Ammon's horn (tissue), 1 donor: ENCODE results near the gene FAM227B.
"Not testable (repeated sequence)": the region's sequence is repeated elsewhere in the genome, so short reads cannot be mapped to it uniquely, and the experiment has no call there.

Experiments
- DNase-seq: peaks from one replicate; pipeline ENCODE4 v3.0.0-alpha.2; 2016; ENCODE audit warnings: low spot score

FAM227B gene

GRCh38 chr15:49492830-49493229 is 127.8 kb downstream of the FAM227B start:
- no peak for DNase-seq

- DNase-seq = no peak
Observed at GRCh38 chr15:49492151-49492550, 128.5 kb downstream of the FAM227B start.

- DNase-seq = no peak
Observed at GRCh38 chr15:49490966-49491365, 129.7 kb downstream of the FAM227B start.

DNA sequence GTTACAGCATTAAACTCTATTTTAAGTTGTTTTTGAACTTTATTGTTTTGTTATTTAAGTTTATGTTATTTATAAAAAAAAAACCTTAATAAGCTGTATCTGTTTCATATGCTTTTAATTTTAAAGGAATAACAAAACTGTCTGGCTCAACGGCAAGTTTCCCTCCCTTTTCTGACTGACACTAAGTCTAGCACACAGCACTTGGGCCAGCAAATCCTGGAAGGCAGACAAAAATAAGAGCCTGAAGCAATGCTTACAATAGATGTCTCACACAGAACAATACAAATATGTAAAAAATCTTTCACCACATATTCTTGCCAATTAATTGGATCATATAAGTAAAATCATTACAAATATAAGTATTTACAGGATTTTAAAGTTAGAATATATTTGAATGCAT is 135.2 kb downstream of the FAM227B start:
- not testable (repeated sequence) for DNase-seq

DNA sequence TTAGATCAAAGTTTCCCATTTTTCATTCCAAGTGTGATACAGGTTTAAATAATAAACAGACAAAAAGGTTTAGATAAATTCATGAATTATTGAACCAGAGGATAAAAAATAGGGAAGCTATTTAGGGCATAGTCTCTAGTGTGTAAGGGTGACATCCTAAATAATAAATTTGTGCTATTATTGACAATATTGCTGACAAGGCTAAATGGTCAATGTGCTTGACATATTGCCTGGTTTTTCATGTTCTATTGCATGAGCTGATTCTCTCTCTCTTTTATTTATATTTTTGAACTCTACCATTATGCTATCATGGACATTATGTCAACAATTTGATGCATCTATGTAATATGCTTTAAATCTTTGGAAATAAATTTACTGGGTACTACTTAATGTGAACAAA is 141.6 kb downstream of the FAM227B start:
- DNase-seq = not testable (repeated sequence)

GRCh38 chr15:49478021-49478420 is 142.6 kb downstream of the FAM227B start:
- not testable (repeated sequence) for DNase-seq

- no peak for DNase-seq
Observed at GRCh38 chr15:49473031-49473430, 147.6 kb downstream of the FAM227B start.

- DNase-seq = no peak
Observed at GRCh38 chr15:49472338-49472737, 148.3 kb downstream of the FAM227B start.

GRCh38 chr15:49471733-49472132 is 148.9 kb downstream of the FAM227B start:
- DNase-seq = no peak

DNA sequence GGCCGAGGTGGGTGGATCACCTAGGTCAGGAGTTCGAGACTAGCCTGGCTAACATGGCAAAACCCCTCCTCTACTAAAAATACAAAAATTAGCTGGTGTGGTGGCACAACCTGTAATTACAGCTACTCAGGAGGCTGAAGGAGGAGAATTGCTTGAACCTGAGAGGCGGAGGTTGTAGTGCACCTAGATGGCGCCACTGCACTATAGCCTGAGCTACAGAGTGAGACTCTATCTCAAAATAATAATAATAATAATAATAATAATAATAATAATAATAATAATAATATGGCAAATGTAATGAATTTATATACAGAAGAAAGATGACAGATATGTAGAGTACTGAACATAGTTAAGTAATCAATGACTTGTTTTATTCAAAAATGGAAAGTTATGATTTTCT is 149.4 kb downstream of the FAM227B start:
- DNase-seq = not testable (repeated sequence)

DNA sequence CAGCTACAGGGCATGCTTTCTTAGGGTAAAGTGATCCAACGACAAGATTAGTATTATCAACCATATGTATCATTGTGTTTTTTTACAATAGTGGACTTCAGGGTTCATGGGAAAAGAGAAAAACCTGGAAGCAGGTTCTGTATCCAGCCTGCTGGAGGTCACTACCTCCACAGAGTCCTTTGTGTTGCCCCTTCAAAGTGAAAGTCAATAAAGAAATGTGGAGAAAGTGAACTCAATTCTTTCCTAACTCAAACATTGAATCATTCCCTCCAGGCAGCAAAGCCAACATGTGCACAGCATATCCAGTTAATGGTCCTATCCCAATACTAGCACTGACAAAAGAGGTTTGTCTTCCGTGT is 152.2 kb downstream of the FAM227B start:
- DNase-seq = no peak

DNA sequence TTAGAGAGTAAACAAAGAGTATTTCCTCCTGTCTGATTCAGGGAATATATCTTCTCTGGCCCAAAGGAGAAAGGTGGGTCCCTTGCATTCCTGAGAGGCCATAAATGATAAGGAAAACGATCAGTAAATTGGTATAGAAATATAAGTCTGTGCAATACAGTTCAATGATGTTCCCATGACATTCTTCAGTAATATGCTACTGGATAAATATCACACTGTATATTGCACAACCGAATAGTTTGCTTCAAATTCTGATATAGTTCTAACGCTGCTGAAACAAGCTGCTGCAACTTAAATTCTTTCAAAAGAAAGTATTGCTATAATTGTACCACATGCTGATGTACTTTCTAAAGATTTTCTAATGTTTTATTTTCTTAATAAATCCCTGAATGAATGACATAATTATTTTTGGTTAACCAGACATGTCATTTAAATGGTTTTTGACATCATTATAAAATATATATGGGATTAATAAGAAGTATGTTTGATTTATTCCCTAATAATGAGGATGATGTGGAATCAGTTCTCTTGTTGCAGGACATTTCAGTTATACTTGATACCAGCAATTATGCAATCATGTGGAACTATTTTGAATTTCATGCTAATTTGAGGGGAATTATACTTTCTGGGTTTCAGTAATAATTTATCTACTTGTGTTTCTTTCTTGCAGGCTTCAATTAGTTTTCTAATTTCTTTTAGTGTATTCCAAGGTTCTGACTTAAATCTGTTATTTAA is 152.7 kb downstream of the FAM227B start:
- no peak for DNase-seq

- no peak for DNase-seq
Observed at GRCh38 chr15:49466119-49466518, 154.5 kb downstream of the FAM227B start.

GRCh38 chr15:49464522-49464921 is 156.1 kb downstream of the FAM227B start:
- DNase-seq = no peak

DNA sequence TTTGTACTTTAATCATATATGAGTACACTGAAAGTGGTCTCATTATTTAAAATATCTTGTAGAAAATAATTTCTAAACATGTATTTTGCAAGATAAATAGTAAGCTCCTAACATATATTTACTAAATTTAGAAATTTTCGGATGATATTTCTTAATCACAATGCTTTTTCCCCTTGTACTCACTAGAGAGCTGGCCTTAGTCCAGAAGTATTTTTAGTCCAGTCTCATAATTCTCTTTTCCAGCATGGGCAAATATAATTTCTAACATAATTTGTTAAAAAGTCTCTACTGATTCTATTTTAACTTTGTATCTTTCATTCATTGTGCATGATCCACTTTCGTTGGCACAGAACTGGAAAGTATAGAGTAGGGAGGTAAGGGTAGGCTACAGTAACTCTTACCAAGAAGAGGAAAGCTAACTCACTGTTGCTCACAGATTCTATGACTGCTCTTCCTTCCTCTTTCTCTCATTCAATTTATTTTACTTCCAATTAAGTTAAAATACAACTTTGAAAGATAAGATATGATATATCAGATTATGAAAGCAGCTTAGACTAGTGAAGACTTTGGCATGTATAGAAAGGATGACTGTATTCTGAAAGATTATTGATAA is 158.3 kb downstream of the FAM227B start:
- no peak for DNase-seq

GRCh38 chr15:49460411-49460941 is 160.1 kb downstream of the FAM227B start:
- DNase-seq = no peak

- DNase-seq = no peak
Observed at GRCh38 chr15:49458145-49458544, 162.5 kb downstream of the FAM227B start.

GRCh38 chr15:49456166-49456565 is 164.5 kb downstream of the FAM227B start:
- DNase-seq = no peak

GRCh38 chr15:49452595-49452994 is 168.0 kb downstream of the FAM227B start:
- DNase-seq = no peak

DNA sequence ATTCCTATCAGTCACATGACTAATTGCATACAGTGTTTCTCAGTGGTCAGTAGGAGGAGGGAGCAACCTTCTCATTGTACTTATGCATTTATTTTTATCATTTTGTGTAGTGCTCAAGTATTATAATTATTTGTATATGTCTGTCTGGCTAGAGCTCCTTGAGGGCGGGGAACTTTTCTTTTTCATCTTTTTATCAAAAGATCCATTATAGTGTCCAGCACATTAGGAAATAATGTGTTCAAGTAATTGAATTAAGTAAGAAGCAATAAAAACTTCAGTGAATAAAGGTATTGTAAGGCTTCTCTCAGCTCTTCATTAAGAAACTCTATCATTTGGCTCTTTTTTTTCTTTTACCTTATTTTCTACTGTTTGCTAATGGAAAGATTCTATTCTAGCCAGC is 178.8 kb downstream of the FAM227B start:
- no peak for DNase-seq

DNA sequence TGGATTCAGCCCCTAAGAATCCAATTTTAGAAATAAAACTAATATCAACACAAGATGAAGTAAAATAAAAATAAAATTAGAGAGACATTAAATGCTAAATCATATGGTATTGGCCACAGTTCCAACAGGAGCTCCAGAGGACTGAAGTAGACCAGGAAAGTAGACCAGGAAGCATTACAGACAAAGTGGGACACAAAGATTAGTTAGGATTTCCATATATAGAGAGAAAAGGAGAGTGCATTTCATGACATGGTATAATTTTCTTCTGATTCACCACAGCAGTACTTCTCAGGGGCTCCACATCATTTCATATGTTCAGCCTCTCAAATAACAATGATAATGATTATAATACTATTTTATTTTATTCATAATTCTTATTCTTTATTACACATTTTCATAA is 179.3 kb downstream of the FAM227B start:
- DNase-seq = no peak

GRCh38 chr15:49439678-49440395 is 180.8 kb downstream of the FAM227B start:
- DNase-seq = no peak
